CD14-positive monocyte (primary cell): ENCODE data around the gene UTP14C. TPM values are rescaled to one million over a fixed set of nuclear protein-coding genes. Genes with fewer than 3 reads are reported as not detected.

ENCODE experiments used
- DNase-seq, 3 donors: peaks; one replicate each; pipeline ENCODE4 v3.0.0-alpha.2; 2011 to 2022
- H2AFZ ChIP-seq: 2 replicates; pipeline ENCODE4 v1.6.0; 2012; ENCODE audit warnings: mild to moderate bottlenecking, low read depth, low read length, inconsistent platforms; ENCODE audit not compliant: insufficient read depth, poor library complexity, severe bottlenecking
- H3K27ac ChIP-seq, 2 donors: 1 replicate in 1 of 2; 2 replicates in 1 of 2; pipeline ENCODE4 v1.5.1; 2012 to 2013; ENCODE audit warnings: low read length in 2 of 2, control low read depth in 1 of 2, inconsistent platforms in 1 of 2, low read depth in 1 of 2, mild to moderate bottlenecking in 1 of 2
- H3K27me3 ChIP-seq, 2 donors: one replicate each; pipeline versions ENCODE4 v1.6.0 to v1.6.1; 2011 to 2013; ENCODE audit warnings: low read length in 2 of 2; ENCODE audit not compliant: control insufficient read depth in 2 of 2, insufficient read depth in 2 of 2
- H3K36me3 ChIP-seq, 2 donors: replicated peaks in 1 of 2; 1 replicate in 1 of 2; 2 replicates in 1 of 2; pipeline versions ENCODE4 v1.5.1 to v1.6.1; 2012 to 2013; ENCODE audit warnings: low read length in 2 of 2, control low read depth in 1 of 2, inconsistent platforms in 1 of 2, mild to moderate bottlenecking in 1 of 2; ENCODE audit not compliant: insufficient read depth in 2 of 2, control insufficient read depth in 1 of 2
- H3K4me1 ChIP-seq, 2 donors: 1 replicate in 1 of 2; 2 replicates in 1 of 2; pipeline versions ENCODE4 v1.5.1 to v1.6.1; 2012 to 2013; ENCODE audit warnings: low read length in 2 of 2, control low read depth in 1 of 2, inconsistent platforms in 1 of 2, mild to moderate bottlenecking in 1 of 2, moderate library complexity in 1 of 2; ENCODE audit not compliant: insufficient read depth in 2 of 2, control insufficient read depth in 1 of 2
- H3K4me2 ChIP-seq: replicated peaks from 2 replicates; pipeline ENCODE3; 2012; ENCODE audit warnings: low read length, moderate library complexity, mild to moderate bottlenecking; ENCODE audit not compliant: poor library complexity, severe bottlenecking; ENCODE audit errors: extremely low read depth
- H3K4me3 ChIP-seq, 3 experiments: fragments of 200-600 bp in 1 of 3; sonication (generic) in 1 of 3; replicated peaks in 1 of 3; 1 replicate in 2 of 3; 2 replicates in 1 of 3; pipeline ENCODE4 v1.5.1; 2011 to 2013; ENCODE audit warnings: low read length in 3 of 3, mild to moderate bottlenecking in 3 of 3, control low read depth in 2 of 3, low read depth in 2 of 3, inconsistent platforms in 1 of 3, moderate library complexity in 1 of 3
- H3K79me2 ChIP-seq: 2 replicates; pipeline ENCODE4 v1.6.0; 2012; ENCODE audit warnings: mild to moderate bottlenecking, control low read depth, inconsistent platforms, low read length, moderate library complexity; ENCODE audit not compliant: insufficient read depth
- H3K9ac ChIP-seq: 2 replicates; pipeline ENCODE4 v1.6.0; 2017; ENCODE audit warnings: low read length, mild to moderate bottlenecking; ENCODE audit not compliant: insufficient read depth, poor library complexity, severe bottlenecking
- H3K9me3 ChIP-seq, 2 donors: replicated peaks in 1 of 2; 1 replicate in 1 of 2; 2 replicates in 1 of 2; pipeline versions ENCODE4 v1.5.1 to v1.6.1; 2012 to 2013; ENCODE audit warnings: low read length in 2 of 2, control low read depth in 1 of 2; ENCODE audit not compliant: control insufficient read depth in 1 of 2, insufficient read depth in 1 of 2
- H4K20me1 ChIP-seq: 2 replicates; pipeline ENCODE4 v1.6.0; 2012; ENCODE audit warnings: mild to moderate bottlenecking, low read length, control low read depth, moderate library complexity; ENCODE audit not compliant: insufficient read depth
- H3K27ac Mint-ChIP-seq, 7 donors: one replicate each; pipeline ENCODE4 v1.8.0; 2020; ENCODE audit warnings: mild to moderate bottlenecking in 7 of 7, mixed read lengths in 7 of 7, moderate library complexity in 6 of 7, inconsistent platforms in 2 of 7
- H3K27me3 Mint-ChIP-seq, 3 donors: one replicate each; pipeline ENCODE4 v1.8.0; 2021 to 2022; ENCODE audit warnings: low read depth in 3 of 3, mild to moderate bottlenecking in 3 of 3, mixed read lengths in 3 of 3, moderate library complexity in 3 of 3, inconsistent platforms in 1 of 3
- H3K36me3 Mint-ChIP-seq, 2 donors: one replicate each; pipeline ENCODE4 v1.8.0; 2020; ENCODE audit warnings: mixed read lengths in 2 of 2, inconsistent platforms in 1 of 2, mild to moderate bottlenecking in 1 of 2
- H3K4me1 Mint-ChIP-seq: one replicate; pipeline ENCODE4 v1.8.0; 2020; ENCODE audit warnings: mild to moderate bottlenecking, mixed read lengths
- H3K4me3 Mint-ChIP-seq, 2 donors: one replicate each; pipeline ENCODE4 v1.8.0; 2020; ENCODE audit warnings: mild to moderate bottlenecking in 2 of 2, mixed read lengths in 2 of 2, moderate library complexity in 1 of 2
- H3K9me3 Mint-ChIP-seq, 7 donors: one replicate each; pipeline ENCODE4 v1.8.0; 2020 to 2022; ENCODE audit warnings: mixed read lengths in 7 of 7, mild to moderate bottlenecking in 6 of 7, moderate library complexity in 6 of 7, inconsistent platforms in 2 of 7
- CTCF ChIP-seq: fragments of 200-600 bp; IDR thresholded peaks from one replicate; pipeline ENCODE4 v1.8.0; 2022; ENCODE audit warnings: antibody characterized with exemption, mild to moderate bottlenecking
- WGBS: methylation state at CpG from one replicate; pipeline ENCODE4 v1.1.5; 2013; ENCODE audit warnings: missing lambda C conversion rate; ENCODE audit not compliant: insufficient coverage; 5-methylcytosine and 5-hydroxymethylcytosine counted together
- intact Hi-C, 2 donors: fragments of 100-400 bp; cut with micrococcal nuclease; formaldehyde crosslinking; loops; one replicate each; pipeline versions ENCODE4 v1.15.0 to v1.15.1; 2023
- polyA plus RNA-seq, 3 donors: library from polyadenylated mRNA; depleted of rRNA in 1 of 3; unstranded in 2 of 3; stranded (reverse) in 1 of 3; fragments of 300-500 nt in 2 of 3; fragments of >200 nt in 1 of 3; fragmentation: Illumina TruSeq in 2 of 3; gene quantifications; 1 replicate in 2 of 3; 2 replicates in 1 of 3; pipeline ENCODE4 v1.2.3, GENCODE V29; 2012 to 2021

UTP14C gene
- polyA plus RNA-seq, 3 donors = 1.2 to 1.5 (median 1.2) TPM

GRCh38 chr13:52036037-52036436 lies 11.5 kb downstream of the UTP14C start:
- Histone ChIP-seq H2AFZ (no peak overlapping the region), H3K36me3 (no peaks in the 10 kb centered on the region), H4K20me1 (no peaks in the 10 kb centered on the region), H3K4me3 (no peak overlapping the region), H3K79me2 (no peaks in the 10 kb centered on the region), H3K9me3 (no peaks in the 10 kb centered on the region), H3K27ac (no peak overlapping the region), H3K27me3 (no peaks in the 10 kb centered on the region), H3K4me2 (no peak overlapping the region), H3K4me1 (no peaks in the 10 kb centered on the region), H3K9ac (no peak overlapping the region)
- Mint-ChIP-seq H3K4me1 (no peaks in the 10 kb centered on the region), H3K9me3 (peaks cover 0 to 5% (median 2%) of the 10 kb centered on the region in 7 donors), H3K27me3 (peaks cover 0 to 1% (median 0%) of the 10 kb centered on the region in 3 donors), H3K27ac (no peak overlapping the region), H3K36me3 (peaks cover 0 to 3% of the 10 kb centered on the region in 2 donors), H3K4me3 (no peak overlapping the region)
- WGBS = 100% methylated on average over 1 of the region's 1 CpG
- intact Hi-C loops = no loop called here
- DNase-seq = no peak
- TF ChIP-seq CTCF = no peak

- Histone ChIP-seq H3K9ac (no peak overlapping the region), H3K36me3 (no peaks in the 10 kb centered on the region), H3K9me3 (peaks cover 0 to 4% of the 10 kb centered on the region in 2 donors), H2AFZ (no peak overlapping the region), H4K20me1 (no peaks in the 10 kb centered on the region), H3K79me2 (no peaks in the 10 kb centered on the region), H3K27me3 (no peaks in the 10 kb centered on the region), H3K4me3 (no peak overlapping the region), H3K27ac (no peak overlapping the region), H3K4me2 (no peak overlapping the region), H3K4me1 (no peaks in the 10 kb centered on the region)
- Mint-ChIP-seq H3K36me3 (no peaks in the 10 kb centered on the region), H3K27ac (peak overlapping the region in 1 of 7 donors; percentile 2), H3K4me3 (no peak overlapping the region), H3K9me3 (peaks cover 0 to 11% (median 8%) of the 10 kb centered on the region in 7 donors), H3K27me3 (peaks cover 0 to 2% (median 0%) of the 10 kb centered on the region in 3 donors), H3K4me1 (no peaks in the 10 kb centered on the region)
- no peak for TF ChIP-seq CTCF
- no peak for DNase-seq
- WGBS = no CpG with 5 or more reads among the region's 3 CpGs
- intact Hi-C loops = no loop called here
These were observed 19.2 kb downstream of the UTP14C start for GRCh38 chr13:52043675-52044074.
